NB4 (cell line): ENCODE data around the gene PHACTR3.

Source experiments
- MYC ChIP-seq: IDR thresholded peaks from 2 replicates; pipeline ENCODE4 v1.6.1; 2011; ENCODE audit warnings: low read depth, low read length
- POLR2A ChIP-seq: IDR thresholded peaks from 2 replicates; pipeline ENCODE4 v1.6.1; 2011; ENCODE audit warnings: mild to moderate bottlenecking; ENCODE audit not compliant: insufficient read length; ENCODE audit errors: extremely low read depth
- TF ChIP-seq, protein P1 (sequence below): IDR thresholded peaks from one replicate; pipeline ENCODE4 v1.5.1; 2012; ENCODE audit warnings: low read depth, low read length
- TF ChIP-seq, protein P2 (sequence below): IDR thresholded peaks from 2 replicates; pipeline ENCODE4 v1.6.1; 2011; ENCODE audit warnings: low read depth, low read length

DNA sequence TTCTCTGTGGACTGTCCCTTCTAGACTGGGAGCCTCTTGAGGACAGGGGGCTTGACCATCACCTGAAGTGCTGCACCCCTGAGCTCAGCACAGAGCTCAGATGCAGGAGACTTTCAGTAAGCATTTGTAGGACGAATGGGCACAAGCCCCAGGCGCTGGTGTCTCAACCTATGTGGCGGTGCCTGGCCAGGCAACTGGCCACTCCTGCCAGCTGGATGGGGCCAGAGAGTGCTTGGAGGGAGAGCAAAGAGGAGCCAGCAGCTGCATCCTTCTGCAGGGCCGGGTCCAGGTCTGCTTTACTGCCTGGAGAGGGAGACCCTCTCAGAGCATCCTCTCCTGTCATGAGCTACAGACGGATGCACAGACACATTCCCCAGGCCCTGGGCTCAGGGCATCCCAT is 4.5 kb downstream of the PHACTR3 start:
- TF ChIP-seq, protein P1, sequence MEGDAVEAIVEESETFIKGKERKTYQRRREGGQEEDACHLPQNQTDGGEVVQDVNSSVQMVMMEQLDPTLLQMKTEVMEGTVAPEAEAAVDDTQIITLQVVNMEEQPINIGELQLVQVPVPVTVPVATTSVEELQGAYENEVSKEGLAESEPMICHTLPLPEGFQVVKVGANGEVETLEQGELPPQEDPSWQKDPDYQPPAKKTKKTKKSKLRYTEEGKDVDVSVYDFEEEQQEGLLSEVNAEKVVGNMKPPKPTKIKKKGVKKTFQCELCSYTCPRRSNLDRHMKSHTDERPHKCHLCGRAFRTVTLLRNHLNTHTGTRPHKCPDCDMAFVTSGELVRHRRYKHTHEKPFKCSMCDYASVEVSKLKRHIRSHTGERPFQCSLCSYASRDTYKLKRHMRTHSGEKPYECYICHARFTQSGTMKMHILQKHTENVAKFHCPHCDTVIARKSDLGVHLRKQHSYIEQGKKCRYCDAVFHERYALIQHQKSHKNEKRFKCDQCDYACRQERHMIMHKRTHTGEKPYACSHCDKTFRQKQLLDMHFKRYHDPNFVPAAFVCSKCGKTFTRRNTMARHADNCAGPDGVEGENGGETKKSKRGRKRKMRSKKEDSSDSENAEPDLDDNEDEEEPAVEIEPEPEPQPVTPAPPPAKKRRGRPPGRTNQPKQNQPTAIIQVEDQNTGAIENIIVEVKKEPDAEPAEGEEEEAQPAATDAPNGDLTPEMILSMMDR: no peak
- TF ChIP-seq POLR2A: no peak
- TF ChIP-seq, protein P2, sequence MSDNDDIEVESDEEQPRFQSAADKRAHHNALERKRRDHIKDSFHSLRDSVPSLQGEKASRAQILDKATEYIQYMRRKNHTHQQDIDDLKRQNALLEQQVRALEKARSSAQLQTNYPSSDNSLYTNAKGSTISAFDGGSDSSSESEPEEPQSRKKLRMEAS: no peak
- TF ChIP-seq MYC: no peak
